Measurements from ENCODE around the gene GANC. TPM values are rescaled to one million over a fixed set of nuclear protein-coding genes. Genes with fewer than 3 reads are reported as not detected.

Gene GANC
- total RNA-seq, 2 experiments from 2014 or later, result 22.7 to 30.4 TPM

DNA sequence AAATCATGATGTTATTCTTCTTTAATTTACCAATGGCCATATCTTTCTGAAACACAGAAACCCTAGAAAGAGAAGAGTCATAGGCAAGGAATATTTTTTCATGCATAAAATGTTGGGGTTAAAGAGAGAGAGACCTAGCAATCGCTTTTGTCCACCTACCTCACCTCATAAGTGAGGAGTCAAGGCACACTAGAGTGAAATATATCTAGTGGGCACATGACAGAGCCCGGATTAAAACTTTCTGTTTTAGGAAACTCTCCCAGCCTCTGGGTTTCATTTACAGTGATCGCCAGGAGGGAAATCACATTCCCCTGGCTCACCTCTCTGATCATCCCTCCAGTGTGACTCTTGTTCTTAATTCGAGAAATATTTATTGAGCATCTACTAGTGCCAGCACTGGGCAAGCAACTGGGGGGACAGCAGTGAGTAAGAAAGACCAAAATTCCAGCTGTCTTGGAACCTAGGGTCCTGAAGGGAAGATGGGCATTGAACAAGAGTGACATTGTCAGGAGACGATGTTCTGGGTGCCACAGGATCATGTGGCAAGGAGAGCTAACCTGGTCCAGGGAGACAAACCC is 87.6 kb downstream of the GANC start:
- ATAC-seq (no peak), DNase-seq (no peak)
- CTCF ChIA-PET, result no interaction called here
- Mint-ChIP-seq H3K27me3 (no peaks in the 10 kb centered on the region), H3K36me3 (no peaks in the 10 kb centered on the region), H3K9me3 (ENCODE audit: low read depth) (no peaks in the 10 kb centered on the region), H3K4me1 (peaks cover 3% of the 10 kb centered on the region), H3K27ac (no peak overlapping the region), H3K4me3 (no peak overlapping the region)

DNA sequence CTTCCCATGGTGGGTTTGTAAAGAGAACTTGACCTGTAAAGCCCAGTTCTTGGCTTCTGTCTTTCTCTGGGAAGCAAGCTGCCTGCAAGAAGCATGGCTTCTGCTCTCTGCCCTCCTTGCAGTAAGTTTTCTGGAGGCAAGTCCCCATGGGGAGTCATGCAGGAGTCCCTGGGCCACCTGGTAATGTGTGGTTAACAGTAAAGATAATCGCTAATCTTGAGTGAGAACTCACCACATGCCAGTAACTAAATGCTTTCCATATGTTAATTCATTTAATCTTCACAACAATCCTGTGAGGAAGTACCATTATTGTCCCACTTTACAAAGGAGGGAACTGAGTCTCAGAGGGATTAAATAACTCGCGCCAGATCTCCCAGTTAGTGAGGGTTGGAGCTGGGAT is 90.5 kb downstream of the GANC start:
- no peak overlapping the region for H3K27ac Mint-ChIP-seq

DNA sequence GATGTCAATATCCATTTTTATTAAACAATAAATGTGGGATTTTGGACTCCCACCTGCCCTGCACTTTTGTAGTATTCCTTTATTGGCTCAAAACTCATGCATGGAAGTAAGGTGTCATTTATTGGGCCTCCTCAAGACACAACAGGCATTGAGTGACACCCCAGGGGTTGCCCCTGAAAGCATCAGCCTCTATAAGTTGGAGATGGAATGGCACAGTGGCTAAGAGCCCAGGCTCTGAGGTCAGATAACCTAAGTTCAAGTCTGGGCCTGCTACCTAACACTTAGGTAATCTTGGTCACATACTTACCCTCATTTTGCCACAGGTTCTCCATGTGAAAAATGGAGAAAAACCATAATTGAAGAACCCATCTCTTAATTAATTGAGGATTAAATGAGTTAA is 90.9 kb downstream of the GANC start:
- Mint-ChIP-seq H3K27ac (no peak overlapping the region), H3K36me3 (no peaks in the 10 kb centered on the region), H3K4me3 (no peak overlapping the region), H3K9me3 (ENCODE audit: low read depth) (no peaks in the 10 kb centered on the region), H3K4me1 (peaks cover 3% of the 10 kb centered on the region), H3K27me3 (no peaks in the 10 kb centered on the region)
- CTCF ChIA-PET, result no interaction called here
- DNase-seq (no peak), ATAC-seq (no peak)

More for the DNA sequence above, 90.5 kb downstream of the GANC start:
- Mint-ChIP-seq H3K27me3 (no peaks in the 10 kb centered on the region), H3K4me3 (no peak overlapping the region), H3K4me1 (peaks cover 3% of the 10 kb centered on the region), H3K9me3 (ENCODE audit: low read depth) (no peaks in the 10 kb centered on the region), H3K36me3 (no peaks in the 10 kb centered on the region)
- DNase-seq, result no peak
- CTCF ChIA-PET, result no interaction called here
- no peak for ATAC-seq

DNA sequence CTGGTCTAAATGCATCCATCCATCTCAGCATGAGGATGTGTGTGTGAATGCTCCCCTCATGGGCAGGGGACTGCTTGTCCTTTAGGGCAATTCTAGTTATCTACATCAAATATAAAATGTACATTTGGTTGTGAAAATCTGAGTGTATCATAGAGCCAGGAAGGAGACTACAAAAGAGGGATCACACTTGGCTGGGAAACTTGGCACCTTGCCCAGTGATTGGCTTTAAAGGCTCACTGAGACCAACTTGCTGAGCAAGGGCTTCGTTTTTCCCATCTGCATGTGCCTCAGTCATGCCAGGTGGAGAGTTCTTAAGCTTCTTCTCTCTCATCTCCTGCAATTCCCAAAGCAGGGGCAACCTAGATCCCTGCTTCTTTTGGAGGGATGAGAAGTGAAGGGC is 91.5 kb downstream of the GANC start:
- Mint-ChIP-seq H3K9me3 (ENCODE audit: low read depth) (no peaks in the 10 kb centered on the region), H3K27me3 (no peaks in the 10 kb centered on the region), H3K4me1 (peaks cover 3% of the 10 kb centered on the region), H3K27ac (no peak overlapping the region), H3K36me3 (no peaks in the 10 kb centered on the region), H3K4me3 (no peak overlapping the region)
- CTCF ChIA-PET, result no interaction called here
- ATAC-seq (no peak), DNase-seq (no peak)

DNA sequence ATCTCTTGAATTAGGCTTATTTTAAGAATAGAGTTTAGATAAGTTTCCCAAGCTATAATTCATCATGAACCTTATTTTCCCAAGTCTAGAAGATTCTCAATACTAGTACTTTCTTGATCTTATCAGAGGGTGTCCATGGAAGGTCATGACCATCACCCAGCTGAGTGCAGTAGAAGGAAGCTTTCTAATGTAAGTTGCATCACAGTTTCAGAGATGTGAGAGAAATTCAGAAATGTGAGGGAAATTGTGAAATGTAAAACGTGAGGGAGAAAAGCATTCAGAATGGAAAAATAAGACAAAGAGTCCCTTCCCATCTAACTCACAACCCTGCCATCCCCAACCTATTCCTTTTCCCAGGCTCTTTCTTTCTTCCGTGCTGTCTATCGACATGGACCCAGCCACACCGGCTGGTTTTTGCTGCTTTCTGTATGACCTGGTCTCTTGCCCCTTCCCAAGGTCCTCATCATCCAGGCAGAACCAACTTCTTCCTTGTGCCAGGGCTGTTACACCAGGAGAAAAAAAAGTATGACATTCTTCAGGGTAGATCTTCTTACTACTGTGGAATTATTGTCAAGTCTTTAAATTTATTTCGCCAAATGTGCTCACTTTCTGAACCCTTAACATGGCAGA is 93.0 kb downstream of the GANC start:
- Mint-ChIP-seq H3K9me3 (ENCODE audit: low read depth) (no peaks in the 10 kb centered on the region), H3K36me3 (no peaks in the 10 kb centered on the region), H3K4me3 (no peak overlapping the region), H3K27ac (no peak overlapping the region), H3K27me3 (no peaks in the 10 kb centered on the region), H3K4me1 (peaks cover 5% of the 10 kb centered on the region)
- DNase-seq (no peak), ATAC-seq (no peak)
- CTCF ChIA-PET, result no interaction called here

DNA sequence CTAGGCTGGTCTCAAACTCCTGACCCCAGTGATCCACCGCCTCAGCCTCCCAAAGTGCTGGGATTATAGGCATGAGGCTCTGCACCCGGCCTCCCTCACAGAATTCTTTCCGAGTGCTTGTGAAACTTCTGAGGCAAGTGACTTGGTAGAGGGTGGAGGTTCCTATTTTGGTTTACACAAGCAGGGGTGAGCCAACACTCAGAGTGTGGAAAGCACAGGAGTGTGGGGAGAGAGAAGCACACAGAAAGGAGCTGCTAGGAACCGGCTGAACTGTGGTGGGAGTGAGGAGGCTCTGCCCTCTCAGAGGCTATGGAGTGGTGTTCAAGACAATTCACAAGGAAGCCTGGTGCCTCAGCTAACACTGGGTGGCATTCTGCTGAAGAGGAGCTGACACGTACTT is 94.0 kb downstream of the GANC start:
- ATAC-seq (no peak), DNase-seq (no peak)
- CTCF ChIA-PET, result no interaction called here
- H3K4me1 Mint-ChIP-seq, result peaks cover 2% of the 10 kb centered on the region
- no peak overlapping the region for H3K27ac Mint-ChIP-seq
- H3K27me3 Mint-ChIP-seq, result no peaks in the 10 kb centered on the region
- no peaks in the 10 kb centered on the region for H3K9me3 Mint-ChIP-seq (ENCODE audit: low read depth)
- H3K36me3 Mint-ChIP-seq, result no peaks in the 10 kb centered on the region
- no peak overlapping the region for H3K4me3 Mint-ChIP-seq

DNA sequence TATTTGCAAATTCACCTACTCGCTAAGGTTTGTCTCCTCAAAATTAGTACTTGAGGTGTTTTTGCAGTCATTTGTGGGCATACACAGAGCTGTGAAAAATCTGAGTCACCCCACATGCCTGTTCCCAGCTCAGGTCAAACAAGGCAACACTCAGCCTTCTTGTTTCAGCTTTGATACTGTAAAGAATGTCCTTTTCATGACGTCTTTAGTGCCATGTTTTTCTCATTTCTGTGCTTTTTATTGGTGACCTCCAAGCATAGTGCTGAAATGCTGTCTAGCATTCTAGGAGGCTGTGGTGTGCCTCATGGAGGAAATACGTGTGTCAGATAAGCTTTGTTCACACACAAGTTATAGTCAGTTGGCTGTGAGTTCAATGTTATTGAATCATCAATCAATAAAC is 95.1 kb downstream of the GANC start:
- DNase-seq (no peak), ATAC-seq (no peak)
- Mint-ChIP-seq H3K4me3 (no peak overlapping the region), H3K36me3 (no peaks in the 10 kb centered on the region), H3K9me3 (ENCODE audit: low read depth) (no peaks in the 10 kb centered on the region), H3K27me3 (no peaks in the 10 kb centered on the region), H3K27ac (no peak overlapping the region), H3K4me1 (peaks cover 2% of the 10 kb centered on the region)
- CTCF ChIA-PET, result no interaction called here

DNA sequence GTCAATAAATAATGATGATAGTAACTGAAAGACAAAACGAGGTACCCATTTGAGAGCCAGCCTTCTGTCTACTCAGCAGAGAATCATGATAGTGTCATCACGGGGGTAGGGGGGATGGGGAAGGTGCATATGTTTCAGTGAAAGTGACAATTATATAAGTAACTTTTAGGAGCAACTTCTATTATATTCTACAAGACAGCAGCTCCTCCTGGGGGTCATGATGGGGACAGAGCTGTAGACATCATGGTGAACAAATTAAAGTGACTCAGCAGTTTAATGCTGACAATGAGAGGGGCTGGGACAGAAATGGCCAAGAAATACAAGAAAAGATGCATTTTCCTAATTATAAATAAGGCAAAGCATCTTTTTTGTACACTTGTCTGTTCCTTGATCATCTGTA is 98.1 kb downstream of the GANC start:
- no peak for ATAC-seq
- Mint-ChIP-seq H3K27me3 (no peaks in the 10 kb centered on the region), H3K27ac (no peak overlapping the region), H3K36me3 (no peaks in the 10 kb centered on the region), H3K9me3 (ENCODE audit: low read depth) (no peaks in the 10 kb centered on the region), H3K4me3 (no peak overlapping the region), H3K4me1 (peaks cover 2% of the 10 kb centered on the region)
- no peak for DNase-seq
- CTCF ChIA-PET, result no interaction called here

DNA sequence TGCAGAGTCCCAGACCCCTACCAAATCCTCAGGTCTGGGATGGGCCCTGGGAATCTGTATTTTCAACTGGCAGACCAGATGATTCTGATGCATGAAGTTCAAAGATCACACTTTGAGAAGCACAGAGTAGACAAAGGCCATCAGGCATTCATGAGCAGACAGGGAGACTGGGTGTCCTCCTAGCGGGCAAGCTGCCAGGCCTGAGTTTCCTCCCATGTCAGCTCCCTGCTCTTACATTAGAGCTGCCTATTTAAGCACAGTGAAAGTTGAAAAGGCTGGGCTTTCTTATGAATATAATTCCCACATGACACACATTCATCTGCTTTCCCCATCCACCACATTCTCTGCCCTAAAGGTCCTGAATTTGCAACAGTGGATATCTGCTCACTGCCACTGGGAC is 100.3 kb downstream of the GANC start:
- no peak for ATAC-seq
- peaks cover 2% of the 10 kb centered on the region for H3K4me1 Mint-ChIP-seq
- DNase-seq, result no peak
- H3K27me3 Mint-ChIP-seq, result peaks cover 3% of the 10 kb centered on the region
- H3K9me3 Mint-ChIP-seq (ENCODE audit: low read depth), result peaks cover 4% of the 10 kb centered on the region
- H3K27ac Mint-ChIP-seq, result no peak overlapping the region
- CTCF ChIA-PET, result no interaction called here
- no peaks in the 10 kb centered on the region for H3K36me3 Mint-ChIP-seq
- no peak overlapping the region for H3K4me3 Mint-ChIP-seq

DNA sequence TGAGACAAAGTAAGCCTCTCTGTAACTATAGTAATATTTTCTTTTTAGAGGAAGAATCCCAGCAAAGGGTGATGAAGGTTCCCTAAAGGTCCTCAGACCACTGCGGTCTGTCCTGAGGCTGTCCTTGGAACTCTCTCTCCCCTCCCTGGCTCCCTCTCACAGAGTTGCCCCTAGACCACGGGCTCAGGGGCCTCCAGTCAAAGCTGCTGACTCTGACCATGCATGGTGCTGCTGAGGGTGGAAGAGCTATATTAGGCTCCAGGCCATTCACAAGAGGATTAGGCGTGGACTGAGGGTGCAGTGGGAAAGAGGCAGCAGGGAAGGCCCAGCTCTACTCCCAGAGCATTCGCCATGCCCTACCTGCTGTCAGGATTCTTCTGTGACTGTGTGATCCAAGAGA is 100.9 kb downstream of the GANC start:
- Mint-ChIP-seq H3K4me3 (no peak overlapping the region), H3K4me1 (peaks cover 2% of the 10 kb centered on the region), H3K9me3 (ENCODE audit: low read depth) (peaks cover 6% of the 10 kb centered on the region), H3K27me3 (peaks cover 3% of the 10 kb centered on the region), H3K36me3 (peaks cover 2% of the 10 kb centered on the region), H3K27ac (no peak overlapping the region)
- CTCF ChIA-PET, result interaction anchor here (0.7 to 1.1 kb wide), 2 partner anchors 11 to 390 kb away, joined by 3 read pairs; no protein-coding TSS in a partner anchor
- ATAC-seq, result no peak
- DNase-seq, result no peak

DNA sequence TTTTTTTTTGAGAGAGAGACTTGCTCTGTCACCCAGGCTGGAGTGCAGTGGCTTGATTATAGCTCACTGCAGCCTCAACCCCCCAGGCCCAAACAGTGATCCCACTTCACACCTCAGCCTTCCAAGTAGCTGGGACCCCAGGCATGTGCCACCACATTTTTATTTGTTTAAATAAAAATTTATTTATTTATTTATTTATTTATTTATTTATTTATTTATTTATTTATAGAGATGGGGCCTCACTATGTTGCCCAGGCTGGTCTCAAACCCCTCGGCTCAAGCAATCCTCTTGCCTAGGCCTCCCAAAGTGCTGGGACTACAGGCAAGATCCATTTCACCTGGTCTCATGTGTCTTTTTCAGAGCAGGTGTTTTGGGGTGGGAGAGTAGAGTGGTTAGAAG is 101.8 kb downstream of the GANC start:
- peaks cover 3% of the 10 kb centered on the region for H3K27me3 Mint-ChIP-seq
- peaks cover 5% of the 10 kb centered on the region for H3K36me3 Mint-ChIP-seq
- CTCF ChIA-PET, result interaction anchor here (0.7 kb wide), 1 partner anchor 390 kb away, joined by 3 read pairs; no protein-coding TSS in a partner anchor
- peaks cover 6% of the 10 kb centered on the region for H3K9me3 Mint-ChIP-seq (ENCODE audit: low read depth)
- no peak for DNase-seq
- H3K27ac Mint-ChIP-seq, result no peak overlapping the region
- ATAC-seq, result no peak
- peaks cover 2% of the 10 kb centered on the region for H3K4me1 Mint-ChIP-seq
- no peak overlapping the region for H3K4me3 Mint-ChIP-seq

DNA sequence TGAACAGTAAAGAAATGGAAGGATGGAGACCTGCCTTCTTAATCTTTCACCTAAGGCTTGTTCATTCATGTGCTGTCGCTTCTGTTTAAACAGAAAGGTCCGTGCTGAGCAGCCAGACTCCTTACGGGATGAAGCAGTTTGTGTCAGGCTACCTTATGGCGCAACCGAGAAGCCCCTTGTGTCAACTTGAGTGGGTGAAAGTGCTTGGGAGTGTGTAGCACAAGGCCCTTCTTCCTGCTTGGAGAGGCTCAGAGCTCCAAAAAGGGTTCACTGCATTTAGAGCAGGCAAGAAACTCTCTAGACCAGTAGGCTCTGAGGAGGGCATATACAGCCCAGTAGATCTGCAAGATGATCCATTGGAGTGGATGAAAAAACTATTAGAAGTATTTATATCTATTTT is 102.3 kb downstream of the GANC start:
- DNase-seq (no peak), ATAC-seq (no peak)
- no peak overlapping the region for H3K27ac Mint-ChIP-seq
- CTCF ChIA-PET, result no interaction called here
- H3K27me3 Mint-ChIP-seq, result peaks cover 3% of the 10 kb centered on the region
- H3K36me3 Mint-ChIP-seq, result peaks cover 5% of the 10 kb centered on the region
- H3K4me3 Mint-ChIP-seq, result no peak overlapping the region
- H3K9me3 Mint-ChIP-seq (ENCODE audit: low read depth), result peaks cover 6% of the 10 kb centered on the region
- peaks cover 2% of the 10 kb centered on the region for H3K4me1 Mint-ChIP-seq

DNA sequence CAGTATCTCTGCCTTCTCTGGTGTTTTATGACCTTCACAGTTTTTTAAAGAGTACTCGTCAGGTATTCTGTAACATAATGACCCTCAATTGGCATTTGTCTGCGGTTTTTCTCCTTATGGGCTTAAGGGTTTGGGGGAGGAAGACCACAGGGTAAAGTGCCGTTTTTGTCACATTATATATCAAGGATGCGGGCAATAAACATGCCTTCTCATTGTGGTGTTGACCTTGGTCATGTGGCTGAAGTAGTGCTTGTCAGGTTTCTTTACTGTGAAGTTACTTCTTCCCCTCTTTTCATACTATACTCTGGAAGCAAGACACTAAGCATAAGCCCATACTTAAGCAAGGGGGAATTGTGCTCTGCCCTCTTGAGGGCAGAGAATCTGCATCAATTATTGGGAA is 102.9 kb downstream of the GANC start:
- H3K4me3 Mint-ChIP-seq, result no peak overlapping the region
- DNase-seq, result no peak
- no peak for ATAC-seq
- H3K27ac Mint-ChIP-seq, result no peak overlapping the region
- peaks cover 3% of the 10 kb centered on the region for H3K27me3 Mint-ChIP-seq
- peaks cover 6% of the 10 kb centered on the region for H3K9me3 Mint-ChIP-seq (ENCODE audit: low read depth)
- CTCF ChIA-PET, result interaction anchor here (1.3 kb wide), 1 partner anchor 12 kb away, joined by 3 read pairs; no protein-coding TSS in a partner anchor
- H3K4me1 Mint-ChIP-seq, result no peaks in the 10 kb centered on the region
- peaks cover 5% of the 10 kb centered on the region for H3K36me3 Mint-ChIP-seq

DNA sequence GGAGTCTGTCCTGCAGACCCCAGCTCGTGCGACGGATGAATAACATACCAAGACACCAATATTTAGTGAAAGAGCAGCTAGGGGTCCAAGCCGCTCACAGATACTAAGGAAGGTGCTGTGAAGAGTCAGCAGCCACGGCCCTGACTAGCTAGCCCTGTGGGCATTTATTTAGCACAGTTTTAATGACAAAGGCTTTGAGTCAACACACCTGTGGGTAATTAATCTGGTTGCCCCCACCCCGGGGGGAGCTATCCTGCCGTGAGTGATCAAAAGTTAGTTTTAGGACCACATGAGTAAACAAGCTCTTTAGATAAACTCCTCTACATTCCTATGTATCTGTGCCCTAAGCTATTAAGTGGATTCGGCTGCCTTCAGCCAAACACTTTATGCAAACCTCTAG is 105.0 kb downstream of the GANC start:
- peaks cover 6% of the 10 kb centered on the region for H3K9me3 Mint-ChIP-seq (ENCODE audit: low read depth)
- no peak for ATAC-seq
- CTCF ChIA-PET, result no interaction called here

More for the DNA sequence above, 105.0 kb downstream of the GANC start:
- Mint-ChIP-seq H3K4me3 (no peak overlapping the region), H3K27ac (no peak overlapping the region), H3K27me3 (peaks cover 3% of the 10 kb centered on the region), H3K4me1 (no peaks in the 10 kb centered on the region), H3K36me3 (peaks cover 5% of the 10 kb centered on the region)
- DNase-seq, result no peak

Data from activated CD8-positive, alpha-beta memory T cell treated with anti-CD3 and anti-CD28 coated beads, Interleukin-2, amount 10 ng/mL, durations not matched to agents 7 days and 5 days (primary cell).